ENCODE data around the gene PPIG.
"Not testable (repeated sequence)": the region's sequence is repeated elsewhere in the genome, so short reads cannot be mapped to it uniquely, and the experiment has no call there.

PPIG gene

GRCh38 chr2:169584005-169584877 is at the start of gene PPIG:
Gene PPIG, plus strand, starts transcription at chr2:169584351. Its CDS starts 19,691 bp downstream, at chr2:169604042.
- DNase-seq (ENCODE audit: low read depth in 3 of 3): peak; percentile 74 to 86 (median 77)

- not testable (repeated sequence) for DNase-seq (ENCODE audit: low read depth in 3 of 3)
Observed at GRCh38 chr2:169539460-169539859, 44.7 kb upstream of the PPIG start.

GRCh38 chr2:169540146-169540545 is 44.0 kb upstream of the PPIG start:
- DNase-seq (ENCODE audit: low read depth in 3 of 3): no peak

DNA sequence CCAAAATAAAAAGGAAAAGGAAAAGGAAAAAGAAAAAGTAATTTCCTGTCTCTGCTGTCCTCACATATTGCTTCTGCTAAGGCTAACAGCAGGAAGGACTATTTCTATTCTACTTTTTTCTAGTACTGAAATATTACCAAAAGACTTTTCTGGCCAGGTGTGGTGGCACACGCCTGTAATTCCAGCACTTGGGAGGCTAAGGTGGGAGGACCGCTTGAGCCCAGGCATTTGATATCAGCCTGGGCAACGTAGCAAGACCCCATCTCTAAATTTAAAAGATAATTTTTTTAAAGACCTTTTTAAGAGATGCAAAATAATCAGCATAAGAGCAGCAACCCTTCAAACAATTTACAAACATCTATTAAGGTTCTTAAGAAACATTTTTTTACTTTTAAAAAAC is 41.7 kb upstream of the PPIG start:
- no peak for DNase-seq (ENCODE audit: low read depth in 3 of 3)

- DNase-seq (ENCODE audit: low read depth in 3 of 3): no peak
Observed at GRCh38 chr2:169546756-169547155, 37.4 kb upstream of the PPIG start.

DNA sequence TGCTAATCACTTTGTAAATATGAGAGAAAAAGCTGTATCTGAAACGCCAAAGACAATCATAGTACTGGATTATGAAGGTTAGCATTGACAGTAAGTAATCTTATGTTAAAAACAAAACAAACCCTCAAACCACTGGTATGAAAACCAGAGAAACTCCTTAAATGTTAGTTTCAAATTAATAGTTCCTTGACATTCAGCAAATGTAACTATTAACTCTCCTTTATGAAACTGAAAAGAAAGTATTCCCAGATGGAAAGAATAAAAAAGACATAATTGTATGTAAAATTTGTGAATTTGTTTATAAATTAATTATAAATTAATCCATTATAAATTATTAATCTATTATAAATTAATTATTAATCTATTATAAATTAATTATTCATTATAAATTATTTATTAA is 22.8 kb upstream of the PPIG start:
- DNase-seq (ENCODE audit: low read depth in 3 of 3): no peak

GRCh38 chr2:169562084-169562483 is 22.1 kb upstream of the PPIG start:
- not testable (repeated sequence) for DNase-seq (ENCODE audit: low read depth in 3 of 3)

GRCh38 chr2:169562519-169562918 is 21.6 kb upstream of the PPIG start:
- no peak for DNase-seq (ENCODE audit: low read depth in 3 of 3)

GRCh38 chr2:169565686-169566085 is 18.5 kb upstream of the PPIG start:
- DNase-seq (ENCODE audit: low read depth in 3 of 3): no peak

DNA sequence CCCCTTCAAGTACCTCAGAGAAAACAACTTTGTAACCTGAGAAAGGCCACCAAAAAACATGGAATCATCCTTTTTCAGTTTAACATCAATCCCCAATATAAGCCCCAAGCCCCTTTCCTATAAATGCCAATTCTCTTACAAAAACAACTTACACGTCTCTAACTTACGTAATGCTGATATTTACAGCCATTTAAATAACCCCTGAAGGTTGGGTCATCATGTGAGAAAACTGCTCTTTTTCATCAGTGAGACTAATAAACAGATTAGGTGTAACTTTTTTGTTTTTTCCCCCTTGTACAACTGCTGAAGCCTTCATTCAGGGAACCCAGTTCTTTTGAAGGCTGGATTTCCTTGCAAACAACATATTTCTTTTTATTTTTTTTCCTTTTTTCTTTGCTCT is 14.2 kb upstream of the PPIG start:
- DNase-seq (ENCODE audit: low read depth in 3 of 3): no peak

- DNase-seq (ENCODE audit: low read depth in 3 of 3): not testable (repeated sequence)
Observed at GRCh38 chr2:169570752-169571151, 13.4 kb upstream of the PPIG start.

GRCh38 chr2:169571571-169571970 is 12.6 kb upstream of the PPIG start:
- DNase-seq (ENCODE audit: low read depth in 3 of 3): no peak

GRCh38 chr2:169572189-169572588 is 12.0 kb upstream of the PPIG start:
- no peak for DNase-seq (ENCODE audit: low read depth in 3 of 3)

- no peak for DNase-seq (ENCODE audit: low read depth in 3 of 3)
Observed at GRCh38 chr2:169572821-169573159, 11.4 kb upstream of the PPIG start.

GRCh38 chr2:169573160-169573973 is 10.8 kb upstream of the PPIG start, which contains the start of gene FASTKD1:
Gene FASTKD1, minus strand, starts transcription at chr2:169573865. Its CDS starts 1,836 bp downstream, at chr2:169572029.
- DNase-seq (ENCODE audit: low read depth in 3 of 3): peak; percentile 79 to 89 (median 81)

DNA sequence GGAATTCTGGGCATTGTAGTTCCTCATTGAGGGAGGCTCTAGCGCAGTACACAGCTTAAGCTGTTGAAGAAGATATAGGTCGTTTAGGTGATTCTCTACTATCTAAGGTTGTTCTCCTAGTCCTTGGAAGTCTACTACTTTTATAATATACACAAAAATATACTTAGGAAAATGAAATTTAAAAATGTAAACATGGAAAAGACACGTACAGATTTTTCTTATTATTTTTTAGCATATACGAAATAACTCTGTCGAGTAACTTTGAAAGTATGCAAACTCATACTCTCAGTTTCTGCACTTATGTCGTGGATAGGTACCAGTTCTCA is 10.2 kb upstream of the PPIG start:
- DNase-seq (ENCODE audit: low read depth in 3 of 3): no peak

- DNase-seq (ENCODE audit: low read depth in 3 of 3): not testable (repeated sequence)
Observed at GRCh38 chr2:169574539-169574938, 9.6 kb upstream of the PPIG start.

DNA sequence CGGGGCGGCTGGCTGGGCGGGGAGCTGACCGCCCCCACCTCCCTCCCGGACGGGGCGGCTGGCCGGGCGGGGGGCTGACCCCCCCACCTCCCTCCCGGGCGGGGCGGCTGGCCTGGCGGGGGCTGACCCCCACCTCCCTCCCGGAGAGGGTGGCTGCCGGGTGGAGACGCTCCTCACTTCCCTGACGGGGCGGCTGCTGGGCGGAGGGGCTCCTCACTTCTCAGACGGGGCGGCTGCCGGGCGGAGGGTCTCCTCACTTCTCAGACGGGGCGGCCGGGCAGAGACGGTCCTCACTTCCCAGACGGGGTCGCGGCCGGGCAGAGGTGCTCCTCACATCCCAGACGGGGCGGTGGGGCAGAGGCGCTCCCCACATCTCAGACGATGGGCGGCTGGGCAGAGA is 8.9 kb upstream of the PPIG start:
- DNase-seq (ENCODE audit: low read depth in 3 of 3): not testable (repeated sequence)

DNA sequence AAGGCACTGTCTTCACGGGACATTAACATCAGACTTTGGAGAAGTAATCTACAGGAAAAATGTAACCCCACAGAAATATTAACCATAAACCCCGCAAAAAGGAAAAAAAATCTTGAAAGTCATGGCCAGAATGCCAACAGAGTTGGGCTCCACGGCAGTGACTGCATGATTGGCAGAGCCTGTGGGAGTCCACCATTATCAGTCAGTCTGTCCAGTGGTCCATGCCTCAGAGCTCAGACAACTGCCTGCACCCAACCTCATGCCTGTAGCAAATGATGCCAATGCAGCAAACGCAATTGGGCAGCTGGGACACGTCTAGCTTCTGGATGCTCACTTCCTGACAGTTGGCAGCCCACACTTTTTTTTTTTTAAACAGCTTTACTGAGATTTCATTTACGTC is 5.1 kb upstream of the PPIG start:
- DNase-seq (ENCODE audit: low read depth in 3 of 3): no peak

DNA sequence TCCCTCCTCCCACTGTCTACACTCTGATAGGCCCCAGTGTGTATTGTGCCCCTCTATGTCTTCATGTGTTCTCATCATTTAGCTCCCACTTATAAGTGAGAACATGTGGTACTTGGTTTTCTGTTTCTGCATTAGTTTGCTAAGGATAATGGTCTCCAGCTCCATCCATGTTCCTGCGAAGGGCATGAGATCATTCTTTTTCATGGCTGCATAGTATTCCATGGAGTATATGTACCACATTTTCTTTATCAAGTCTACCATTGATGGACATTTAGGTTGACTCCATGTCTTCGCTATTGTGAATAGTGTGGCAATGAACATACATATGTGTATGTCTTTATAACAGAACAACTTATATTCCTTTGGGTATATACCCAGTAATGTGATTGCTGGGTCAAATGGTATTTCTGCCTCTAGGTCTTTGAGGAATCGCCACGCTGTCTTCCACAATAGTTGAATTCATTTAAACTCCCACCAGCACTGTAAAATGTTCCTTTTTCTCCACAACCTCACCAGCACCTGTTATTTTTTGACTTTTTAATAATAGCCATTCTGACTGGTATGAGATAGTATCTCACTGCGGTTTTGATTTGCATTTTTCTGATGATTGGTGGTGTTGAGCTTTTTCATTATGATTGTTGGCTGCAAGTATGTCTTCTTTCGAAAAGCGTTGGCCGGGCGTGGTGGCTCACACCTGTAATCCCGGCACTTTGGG is 1.4 kb upstream of the PPIG start:
- DNase-seq (ENCODE audit: low read depth in 3 of 3): not testable (repeated sequence)

DNA sequence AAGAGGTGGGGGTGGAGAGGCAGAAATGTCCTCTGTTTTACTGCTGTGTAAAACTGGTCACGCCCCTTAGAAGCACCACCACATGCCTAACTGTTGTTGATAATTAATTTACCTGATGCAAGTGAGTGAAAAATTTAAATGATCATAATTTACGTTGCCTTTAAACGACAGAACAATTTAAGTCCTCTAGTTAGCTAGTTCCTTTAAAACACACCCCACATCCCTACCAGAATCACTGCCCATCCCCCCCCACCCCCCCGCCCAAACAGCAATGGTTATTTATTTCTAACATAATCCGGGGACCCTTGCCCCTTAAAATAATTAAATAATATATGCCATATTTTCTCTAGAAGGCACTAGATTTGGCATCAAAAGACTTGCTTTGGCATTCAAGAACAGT is 633 bp upstream of the PPIG start:
- no peak for DNase-seq (ENCODE audit: low read depth in 3 of 3)

DNA sequence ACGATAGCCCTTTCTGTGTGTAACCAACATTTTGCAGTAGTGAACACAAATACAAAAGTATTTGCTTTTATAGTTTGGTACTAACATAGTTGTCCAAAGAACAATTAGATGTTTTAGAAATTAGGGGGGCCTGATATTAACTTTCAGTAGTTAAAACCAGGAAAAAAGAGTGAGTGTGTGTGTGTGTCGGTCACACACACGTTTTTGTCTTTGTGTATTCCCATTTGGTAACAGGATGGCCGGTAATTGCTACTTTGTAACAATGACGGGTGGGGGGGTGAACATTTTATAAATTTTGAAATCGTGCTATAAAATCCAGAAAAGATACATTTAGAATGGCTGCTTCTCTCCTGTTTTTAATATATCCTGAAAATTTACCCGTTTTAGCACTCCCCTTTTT is 1.5 kb downstream of the PPIG start:
- no peak for DNase-seq (ENCODE audit: low read depth in 3 of 3)
